GM23338 (cell line): Measurements from ENCODE around the gene ESR1. TPM values are rescaled to one million over a fixed set of nuclear protein-coding genes. Genes with fewer than 3 reads are reported as not detected.

Experiments
- ATAC-seq: fragments of 200-7000 bp; cut with Tn5 transposase; 3 replicates; pipeline ENCODE4 v1.9.1; 2020
- DNase-seq: peaks from one replicate; pipeline ENCODE4 v3.0.0-alpha.2; 2015; ENCODE audit warnings: low spot score
- H2AFZ ChIP-seq: fragments of 200-600 bp; sonication (generic); 2 replicates; pipeline ENCODE4 v1.8.0; 2016; ENCODE audit warnings: antibody characterized with exemption, mild to moderate bottlenecking, moderate library complexity
- H3F3A ChIP-seq: fragments of 200-600 bp; sonication (generic); replicated peaks from 2 replicates; pipeline ENCODE4 v1.8.0; 2017; ENCODE audit warnings: antibody characterized with exemption, mixed run types, low read depth
- H3K27ac ChIP-seq: fragments of 200-600 bp; sonication (generic); 2 replicates; pipeline ENCODE4 v1.6.1; 2016; ENCODE audit warnings: low read depth
- H3K27me3 ChIP-seq: fragments of 200-600 bp; sonication (generic); 2 replicates; pipeline ENCODE4 v1.8.0; 2016; ENCODE audit warnings: mild to moderate bottlenecking, mixed run types, moderate library complexity; ENCODE audit not compliant: insufficient read depth
- H3K36me3 ChIP-seq: fragments of 200-600 bp; sonication (generic); 2 replicates; pipeline ENCODE4 v1.8.0; 2016; ENCODE audit warnings: mild to moderate bottlenecking; ENCODE audit not compliant: insufficient read depth
- H3K4me1 ChIP-seq: fragments of 200-600 bp; sonication (generic); 2 replicates; pipeline ENCODE4 v1.8.0; 2016; ENCODE audit warnings: mild to moderate bottlenecking, moderate library complexity; ENCODE audit not compliant: insufficient read depth
- H3K4me2 ChIP-seq: fragments of 200-600 bp; sonication (generic); 2 replicates; pipeline ENCODE4 v1.7.1; 2017; ENCODE audit warnings: mixed run types
- H3K4me3 ChIP-seq: fragments of 200-600 bp; sonication (generic); 2 replicates; pipeline ENCODE4 v1.6.1; 2016; ENCODE audit warnings: mixed run types
- H3K79me2 ChIP-seq: fragments of 200-600 bp; sonication (generic); replicated peaks from 2 replicates; pipeline ENCODE4 v1.8.0; 2017; ENCODE audit warnings: mild to moderate bottlenecking; ENCODE audit not compliant: insufficient read depth
- H3K9me2 ChIP-seq: fragments of 200-600 bp; sonication (generic); 2 replicates; pipeline ENCODE4 v1.8.0; 2017; ENCODE audit not compliant: insufficient read depth
- H4K20me1 ChIP-seq: fragments of 200-600 bp; sonication (generic); replicated peaks from 2 replicates; pipeline ENCODE4 v1.8.0; 2017; ENCODE audit warnings: mild to moderate bottlenecking; ENCODE audit not compliant: insufficient read depth
- H3K27ac Mint-ChIP-seq: 2 replicates; pipeline ENCODE4 v1.8.0; 2020; ENCODE audit warnings: inconsistent platforms, mild to moderate bottlenecking, moderate library complexity, mixed read lengths
- H3K27me3 Mint-ChIP-seq: 3 replicates; pipeline ENCODE4 v1.8.0; 2022; ENCODE audit warnings: low read depth, mild to moderate bottlenecking, moderate library complexity, mixed read lengths, inconsistent platforms; ENCODE audit not compliant: insufficient read depth, poor library complexity
- H3K36me3 Mint-ChIP-seq: 3 replicates; pipeline ENCODE4 v1.8.0; 2021; ENCODE audit warnings: low read depth, mild to moderate bottlenecking, inconsistent platforms, moderate library complexity, mixed read lengths
- H3K4me1 Mint-ChIP-seq: 3 replicates; pipeline ENCODE4 v1.8.0; 2020; ENCODE audit warnings: mild to moderate bottlenecking, inconsistent platforms, mixed read lengths
- H3K4me3 Mint-ChIP-seq: 3 replicates; pipeline ENCODE4 v1.8.0; 2021; ENCODE audit warnings: moderate library complexity, mild to moderate bottlenecking, inconsistent platforms, mixed read lengths
- H3K9me3 Mint-ChIP-seq: 3 replicates; pipeline ENCODE4 v1.8.0; 2020; ENCODE audit warnings: moderate library complexity, mild to moderate bottlenecking, inconsistent platforms, mixed read lengths
- CREB1 ChIP-seq: fragments of 250-450 bp; sonication (Bioruptor Pico); IDR thresholded peaks from 2 replicates; pipeline ENCODE4 v1.5.0; 2020; ENCODE audit warnings: low read depth, mild to moderate bottlenecking, moderate library complexity
- CTCF ChIP-seq, 2 experiments: fragments of 200-600 bp in 1 of 2; sonication (generic) in 1 of 2; conservative IDR thresholded peaks; 2 replicates each; pipeline versions ENCODE4 v1.5.1 to v1.6.1; 2016 to 2017; ENCODE audit warnings: antibody characterized with exemption in 2 of 2, low read depth in 2 of 2, mild to moderate bottlenecking in 2 of 2, moderate library complexity in 1 of 2
- ETS1 ChIP-seq: IDR thresholded peaks from 2 replicates; pipeline ENCODE4 v1.6.1; 2016; ENCODE audit warnings: antibody characterized with exemption
- EZH2 ChIP-seq: fragments of 200-600 bp; sonication (generic); IDR thresholded peaks from one replicate; pipeline ENCODE4 v1.8.0; 2017; ENCODE audit warnings: antibody characterized with exemption, mild to moderate bottlenecking, low read depth; ENCODE audit not compliant: unreplicated experiment
- EZH2phosphoT487 ChIP-seq: fragments of 200-600 bp; sonication (generic); IDR thresholded peaks from one replicate; pipeline ENCODE4 v1.8.1; 2018; ENCODE audit warnings: antibody characterized with exemption; ENCODE audit not compliant: unreplicated experiment
- JUNB ChIP-seq: IDR thresholded peaks from one replicate; pipeline ENCODE4 v1.6.1; 2016; ENCODE audit warnings: antibody characterized with exemption; ENCODE audit not compliant: unreplicated experiment
- NANOG ChIP-seq: IDR thresholded peaks from 2 replicates; pipeline ENCODE4 v1.6.1; 2016; ENCODE audit warnings: antibody characterized with exemption, borderline replicate concordance
- POLR2AphosphoS5 ChIP-seq: IDR thresholded peaks from 2 replicates; pipeline ENCODE4 v1.6.1; 2016; ENCODE audit warnings: antibody characterized with exemption, low read depth
- REST ChIP-seq: IDR thresholded peaks from one replicate; pipeline ENCODE4 v1.6.1; 2018; ENCODE audit warnings: antibody characterized with exemption; ENCODE audit not compliant: unreplicated experiment
- STAT1 ChIP-seq: IDR thresholded peaks from one replicate; pipeline ENCODE4 v1.6.1; 2016; ENCODE audit warnings: antibody characterized with exemption; ENCODE audit not compliant: unreplicated experiment
- ZNF114 ChIP-seq: fragments of 250-450 bp; sonication (Bioruptor Pico); IDR thresholded peaks from 2 replicates; pipeline ENCODE4 v1.5.0; 2020; ENCODE audit warnings: mild to moderate bottlenecking, moderate library complexity
- ZNF331 ChIP-seq: fragments of 250-450 bp; sonication (Bioruptor Pico); IDR thresholded peaks from 2 replicates; pipeline ENCODE4 v1.5.0; 2020; ENCODE audit warnings: low read depth, mild to moderate bottlenecking, moderate library complexity
- ZNF462 ChIP-seq: fragments of 250-450 bp; sonication (Bioruptor Pico); IDR thresholded peaks from 2 replicates; pipeline ENCODE4 v1.5.0; 2020; ENCODE audit warnings: mild to moderate bottlenecking, moderate library complexity
- polyA plus RNA-seq: library from polyadenylated mRNA; unstranded; fragments of >200 nt; fragmentation: Nextera tagmentation; extraction: Ambion mirVana; gene quantifications from 2 replicates; pipeline ENCODE4 v1.2.1, GENCODE V29; 2016
- total RNA-seq: library from RNA; depleted of rRNA; stranded (reverse); fragments of >200 nt; shearing (Covaris generic); gene quantifications from 2 replicates; pipeline ENCODE4 v1.2.3, GENCODE V29; 2014

Gene ESR1
- total and polyA plus RNA-seq, 2 experiments from 2014 or later = 0.94 TPM; not detected in 1

GRCh38 chr6:152096863-152097496 lies 289.5 kb downstream of the ESR1 start:
- no peak overlapping the region for H3K27ac Mint-ChIP-seq
- H3K4me3 ChIP-seq = no peak overlapping the region
- no peak overlapping the region for H3K27ac ChIP-seq
- H3K9me2 ChIP-seq = peaks cover 8% of the 10 kb centered on the region
- no peaks in the 10 kb centered on the region for H3K27me3 Mint-ChIP-seq
- no peak overlapping the region for H2AFZ ChIP-seq
- peaks cover 8% of the 10 kb centered on the region for H3K4me1 Mint-ChIP-seq
- H3K4me1 ChIP-seq = no peaks in the 10 kb centered on the region
- no peaks in the 10 kb centered on the region for H3F3A ChIP-seq
- no peaks in the 10 kb centered on the region for H3K79me2 ChIP-seq
- no peaks in the 10 kb centered on the region for H3K27me3 ChIP-seq
- DNase-seq (no peak), ATAC-seq (no peak)
- TF ChIP-seq ETS1 (no peak), CREB1 (CRISPR knock-in tag) (no peak), ZNF331 (no peak), POLR2AphosphoS5 (no peak), JUNB (no peak), EZH2phosphoT487 (no peak), ZNF114 (CRISPR knock-in tag) (no peak), NANOG (no peak), STAT1 (no peak), REST (no peak), ZNF462 (no peak), CTCF (conservative IDR thresholded peaks at IDR 0.05; ENCODE audit: low read depth in 2 of 2) (no peak), EZH2 (no peak)
- no peaks in the 10 kb centered on the region for H3K9me3 Mint-ChIP-seq
- no peaks in the 10 kb centered on the region for H4K20me1 ChIP-seq
- H3K36me3 ChIP-seq = no peaks in the 10 kb centered on the region
- no peaks in the 10 kb centered on the region for H3K36me3 Mint-ChIP-seq
- H3K4me3 Mint-ChIP-seq = no peak overlapping the region
- H3K4me2 ChIP-seq = no peak overlapping the region
